ENCODE data around the gene METTL4.

Gene METTL4

GRCh38 chr18:2571200-2572170 is at the start of gene METTL4, which contains the start of gene NDC80:
METTL4 (minus strand) TSS chr18:2571505; CDS start chr18:2567216, 4,289 bp downstream.
NDC80 (plus strand) TSS chr18:2571557; CDS start chr18:2572986, 1,429 bp downstream.
- TF ChIP-seq GATA3 (IDR thresholded peaks at IDR 0.05; ENCODE audit: low read depth, low read length) (no peak), GATA2 (IDR thresholded peaks at IDR 0.05; ENCODE audit: low read depth, low read length) (no peak)

GRCh38 chr18:2618009-2618408 is 46.7 kb upstream of the METTL4 start:
- TF ChIP-seq GATA3 (IDR thresholded peaks at IDR 0.05; ENCODE audit: low read depth, low read length) (no peak), GATA2 (IDR thresholded peaks at IDR 0.05; ENCODE audit: low read depth, low read length) (no peak)

GRCh38 chr18:2617401-2617998 is 46.2 kb upstream of the METTL4 start:
- TF ChIP-seq GATA3 (IDR thresholded peaks at IDR 0.05; ENCODE audit: low read depth, low read length): no peak

- TF ChIP-seq GATA3 (IDR thresholded peaks at IDR 0.05; ENCODE audit: low read depth, low read length) (no peak), GATA2 (IDR thresholded peaks at IDR 0.05; ENCODE audit: low read depth, low read length) (no peak)
These were observed 41.7 kb upstream of the METTL4 start for GRCh38 chr18:2612996-2613395.

- TF ChIP-seq GATA2 (IDR thresholded peaks at IDR 0.05; ENCODE audit: low read depth, low read length) (no peak), GATA3 (IDR thresholded peaks at IDR 0.05; ENCODE audit: low read depth, low read length) (no peak)
These were observed 39.2 kb upstream of the METTL4 start for GRCh38 chr18:2610549-2610948.

GRCh38 chr18:2609604-2610003 is 38.3 kb upstream of the METTL4 start:
- TF ChIP-seq GATA3 (IDR thresholded peaks at IDR 0.05; ENCODE audit: low read depth, low read length): no peak
- no peak for TF ChIP-seq GATA2 (IDR thresholded peaks at IDR 0.05; ENCODE audit: low read depth, low read length)

GRCh38 chr18:2606335-2606734 is 35.0 kb upstream of the METTL4 start:
- no peak for TF ChIP-seq GATA2 (IDR thresholded peaks at IDR 0.05; ENCODE audit: low read depth, low read length)

- TF ChIP-seq GATA3 (IDR thresholded peaks at IDR 0.05; ENCODE audit: low read depth, low read length) (no peak), GATA2 (IDR thresholded peaks at IDR 0.05; ENCODE audit: low read depth, low read length) (no peak)
These were observed 31.5 kb upstream of the METTL4 start for GRCh38 chr18:2602844-2603243.

GRCh38 chr18:2597639-2598038 is 26.3 kb upstream of the METTL4 start:
- no peak for TF ChIP-seq GATA2 (IDR thresholded peaks at IDR 0.05; ENCODE audit: low read depth, low read length)
- no peak for TF ChIP-seq GATA3 (IDR thresholded peaks at IDR 0.05; ENCODE audit: low read depth, low read length)

- TF ChIP-seq GATA2 (IDR thresholded peaks at IDR 0.05; ENCODE audit: low read depth, low read length) (no peak), GATA3 (IDR thresholded peaks at IDR 0.05; ENCODE audit: low read depth, low read length) (no peak)
These were observed 19.0 kb upstream of the METTL4 start for GRCh38 chr18:2590303-2590702.

GRCh38 chr18:2589345-2590068 is 18.2 kb upstream of the METTL4 start:
- TF ChIP-seq GATA2 (IDR thresholded peaks at IDR 0.05; ENCODE audit: low read depth, low read length): no peak
- no peak for TF ChIP-seq GATA3 (IDR thresholded peaks at IDR 0.05; ENCODE audit: low read depth, low read length)

GRCh38 chr18:2588666-2589344 is 17.5 kb upstream of the METTL4 start:
- TF ChIP-seq GATA2 (IDR thresholded peaks at IDR 0.05; ENCODE audit: low read depth, low read length) (no peak), GATA3 (IDR thresholded peaks at IDR 0.05; ENCODE audit: low read depth, low read length) (no peak)

- TF ChIP-seq GATA2 (IDR thresholded peaks at IDR 0.05; ENCODE audit: low read depth, low read length) (no peak), GATA3 (IDR thresholded peaks at IDR 0.05; ENCODE audit: low read depth, low read length) (no peak)
These were observed 16.5 kb upstream of the METTL4 start for GRCh38 chr18:2587788-2588187.

GRCh38 chr18:2573408-2573807 is 2.1 kb upstream of the METTL4 start:
- TF ChIP-seq GATA3 (IDR thresholded peaks at IDR 0.05; ENCODE audit: low read depth, low read length) (no peak), GATA2 (IDR thresholded peaks at IDR 0.05; ENCODE audit: low read depth, low read length) (no peak)
